ENCODE results near the gene DLGAP4.
A peak's percentile ranks its signal among the peaks of the same experiment; 100 is the strongest.

The DLGAP4 gene

GRCh38 chr20:36333841-36334240 lies 27.7 kb downstream of the DLGAP4 start:
- DNase-seq (ENCODE audit: low read depth), result no peak

DNA sequence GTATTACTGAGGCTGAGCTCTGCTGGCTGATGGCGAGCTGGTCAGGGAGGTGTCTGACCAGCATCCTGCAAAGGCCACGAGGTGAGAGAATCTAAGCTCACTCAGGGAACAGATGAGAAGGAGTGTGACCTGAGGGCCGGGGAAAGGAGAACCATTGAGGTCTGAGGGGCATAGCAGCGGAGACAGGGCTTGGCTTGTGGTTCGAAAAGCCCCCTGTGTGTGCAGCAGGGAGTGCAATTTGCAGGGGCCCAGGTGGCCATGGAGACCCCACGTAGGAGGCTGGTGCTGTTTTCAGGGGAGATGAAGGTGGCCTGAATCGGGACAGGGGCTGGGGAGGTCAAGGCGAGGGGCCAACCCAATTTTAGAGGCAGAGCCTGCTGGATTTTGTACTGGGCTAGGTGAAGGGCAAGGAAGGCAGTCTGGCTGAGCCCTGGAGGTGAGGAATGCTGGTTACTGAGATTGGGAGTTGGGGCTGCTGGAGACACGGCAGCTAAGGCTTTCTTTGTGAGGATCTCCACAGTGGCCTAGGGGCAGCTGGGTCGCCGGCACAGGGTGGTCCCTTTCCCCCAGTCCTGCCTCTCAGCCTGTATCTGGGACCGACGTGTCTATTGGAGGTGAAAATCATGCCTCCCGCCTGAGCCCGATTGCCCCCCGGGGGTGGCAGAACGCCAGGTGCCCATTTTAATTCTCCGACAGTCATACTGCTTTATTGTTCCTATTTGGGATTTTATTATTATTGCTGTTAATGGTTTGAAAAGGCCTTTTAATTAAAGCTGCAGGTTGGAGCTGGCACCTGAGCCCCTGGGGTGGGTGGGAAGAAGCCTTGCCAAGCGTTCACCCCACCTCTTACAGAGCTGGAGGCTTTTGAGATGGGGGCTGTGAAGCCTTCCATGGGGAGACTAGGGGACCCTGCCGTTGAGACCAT lies 28.4 kb downstream of the DLGAP4 start:
- DNase-seq (ENCODE audit: low read depth), result no peak

- no peak for DNase-seq (ENCODE audit: low read depth)
Observed at GRCh38 chr20:36335206-36335870, 29.2 kb downstream of the DLGAP4 start.

DNA sequence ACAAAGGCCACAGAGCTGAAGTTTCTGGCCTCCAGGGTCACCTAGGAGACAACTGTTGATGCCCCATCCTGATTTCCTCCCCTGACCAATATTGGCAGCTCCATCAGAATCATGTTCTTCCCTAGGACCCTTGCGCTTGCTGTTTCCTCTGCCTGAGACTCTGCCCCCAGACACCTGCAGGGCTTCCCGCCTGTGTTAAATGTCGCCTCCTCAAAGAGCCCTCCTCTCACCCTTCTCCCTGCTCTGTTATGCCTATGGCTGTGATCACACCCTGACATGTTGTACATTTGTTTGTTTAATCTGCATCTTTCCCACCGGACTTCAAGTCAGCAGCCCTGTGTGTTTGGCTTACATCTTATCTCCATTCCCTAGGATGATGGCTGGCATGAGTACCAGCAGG lies 30.1 kb downstream of the DLGAP4 start:
- no peak for DNase-seq (ENCODE audit: low read depth)

GRCh38 chr20:36336954-36337704 lies 31.0 kb downstream of the DLGAP4 start:
- no peak for DNase-seq (ENCODE audit: low read depth)

- no peak for DNase-seq (ENCODE audit: low read depth)
Observed at GRCh38 chr20:36337886-36338285, 31.7 kb downstream of the DLGAP4 start.

DNA sequence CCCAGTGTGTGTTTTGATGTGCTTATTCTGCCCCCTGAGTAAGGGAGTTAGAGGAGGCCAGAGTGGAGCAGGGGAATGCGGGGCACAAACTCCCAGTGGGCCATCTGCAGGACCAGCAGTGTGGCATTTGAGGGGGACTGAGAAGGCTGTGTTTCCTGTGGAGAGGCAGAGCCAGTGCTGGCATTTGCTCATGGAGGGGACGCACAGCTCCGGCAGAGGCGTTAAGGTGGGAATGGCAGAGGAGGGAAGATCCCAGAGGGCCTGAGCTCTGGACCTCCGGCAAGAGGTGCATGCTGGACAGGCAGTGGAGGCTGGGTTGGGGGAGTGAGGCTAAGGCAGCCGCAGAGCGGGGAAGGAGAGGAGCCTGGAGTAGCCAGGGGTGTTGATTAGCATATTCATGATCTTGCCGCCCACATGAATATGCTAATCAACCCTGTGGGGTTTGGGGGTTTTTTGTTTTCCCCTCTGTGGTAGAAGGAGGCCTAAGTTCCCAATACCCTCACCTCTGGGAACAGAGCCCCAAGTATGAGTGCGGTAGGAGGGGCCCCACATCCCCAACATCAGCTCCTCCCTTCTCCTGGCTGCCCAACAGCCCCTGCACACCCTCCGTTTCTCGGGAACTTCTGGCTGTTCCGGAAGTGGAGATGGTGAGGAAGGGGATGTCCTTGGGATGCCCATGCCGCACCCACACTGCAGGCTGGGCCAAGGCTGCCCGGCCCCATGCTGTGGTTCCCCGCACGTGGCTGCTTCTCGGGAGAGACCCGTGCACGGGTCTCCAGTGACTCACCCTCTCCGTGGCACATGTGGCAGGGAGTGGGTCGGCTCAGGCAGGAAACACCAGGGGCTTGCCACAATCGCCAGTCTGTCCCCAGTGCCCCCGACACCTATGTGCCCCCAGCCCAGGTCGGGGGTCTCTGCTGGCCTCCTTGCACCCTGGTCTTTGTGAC lies 33.8 kb downstream of the DLGAP4 start:
- DNase-seq (ENCODE audit: low read depth), result no peak

GRCh38 chr20:36340593-36340990 lies 34.5 kb downstream of the DLGAP4 start:
- no peak for DNase-seq (ENCODE audit: low read depth)

DNA sequence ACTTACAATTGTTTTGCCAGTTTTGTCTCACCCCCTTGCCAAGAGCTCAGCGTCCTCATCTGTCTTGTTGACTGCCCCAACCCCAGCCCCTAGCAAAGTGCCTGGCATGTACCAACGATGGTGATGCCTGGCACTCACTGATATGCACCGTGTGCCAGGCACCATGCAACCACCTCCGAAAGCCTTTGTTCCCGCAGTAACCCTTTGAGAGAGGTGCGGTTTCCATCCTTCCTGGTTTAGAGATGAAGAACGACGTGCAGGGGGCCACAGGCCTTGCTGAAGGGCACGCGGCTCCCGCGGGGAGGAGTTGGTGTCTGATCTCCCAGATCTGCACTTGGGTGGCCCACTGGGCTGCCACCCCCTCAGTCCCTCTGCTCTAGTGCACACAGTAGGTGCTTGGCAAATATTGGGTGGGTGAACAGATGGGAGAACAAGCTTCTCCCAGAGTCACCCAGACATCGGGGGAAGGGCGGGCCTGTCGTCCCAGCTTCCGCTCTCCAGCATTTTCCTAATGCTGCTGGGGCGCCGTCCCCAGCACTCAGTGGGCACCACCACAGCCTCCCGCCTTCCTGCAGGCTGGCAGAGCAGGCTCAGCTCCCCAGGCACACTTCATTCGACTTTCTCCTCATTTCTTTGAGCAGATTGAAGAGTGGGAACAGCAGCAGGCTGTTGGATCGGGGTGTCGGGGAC lies 35.3 kb downstream of the DLGAP4 start:
- no peak for DNase-seq (ENCODE audit: low read depth)

DNA sequence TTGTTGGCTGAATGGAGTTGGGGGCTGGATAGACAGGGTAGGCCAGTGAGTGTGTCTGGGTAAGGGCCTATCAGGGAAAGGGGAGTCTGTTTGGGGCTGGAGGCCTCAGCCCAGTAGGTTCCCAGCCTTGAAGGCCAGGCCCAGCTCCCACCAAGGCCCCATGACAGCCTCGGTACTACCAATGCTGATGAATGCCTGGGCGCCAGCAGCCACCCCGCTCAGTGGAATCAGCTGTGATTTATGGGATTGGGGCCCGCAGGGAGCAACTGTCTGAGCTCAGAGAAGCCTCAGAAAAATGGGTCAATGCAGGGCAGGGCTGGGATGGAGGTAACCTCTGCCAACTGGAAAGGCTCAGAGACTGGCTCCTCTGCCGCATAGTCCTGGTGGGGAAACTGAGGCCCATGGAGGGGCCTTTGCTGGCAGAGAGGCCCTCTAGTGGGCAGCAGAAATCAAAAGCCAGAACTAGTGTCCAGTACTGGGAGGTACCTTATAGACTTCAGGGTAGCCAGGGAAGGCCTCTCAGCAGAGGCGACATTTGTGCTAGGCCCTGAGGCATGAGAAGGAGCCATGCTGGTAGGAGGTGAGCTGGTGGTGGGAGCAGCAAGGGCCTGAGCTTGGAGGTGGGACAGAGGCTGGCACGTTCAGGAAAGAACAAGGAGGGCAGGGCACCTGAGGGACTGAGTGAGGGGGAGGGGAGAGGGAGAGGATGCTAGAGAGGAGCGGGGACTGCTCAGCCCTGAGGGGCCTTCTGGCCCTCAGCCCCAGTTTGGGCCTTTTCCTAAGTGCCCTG lies 36.4 kb downstream of the DLGAP4 start:
- DNase-seq (ENCODE audit: low read depth), result no peak

- no peak for DNase-seq (ENCODE audit: low read depth)
Observed at GRCh38 chr20:36343641-36344040, 37.5 kb downstream of the DLGAP4 start.

- peak; percentile 36 for DNase-seq (ENCODE audit: low read depth)
Observed at GRCh38 chr20:36344517-36345132, 38.5 kb downstream of the DLGAP4 start.

- DNase-seq (ENCODE audit: low read depth), result no peak
Observed at GRCh38 chr20:36346256-36346655, 40.1 kb downstream of the DLGAP4 start.

DNA sequence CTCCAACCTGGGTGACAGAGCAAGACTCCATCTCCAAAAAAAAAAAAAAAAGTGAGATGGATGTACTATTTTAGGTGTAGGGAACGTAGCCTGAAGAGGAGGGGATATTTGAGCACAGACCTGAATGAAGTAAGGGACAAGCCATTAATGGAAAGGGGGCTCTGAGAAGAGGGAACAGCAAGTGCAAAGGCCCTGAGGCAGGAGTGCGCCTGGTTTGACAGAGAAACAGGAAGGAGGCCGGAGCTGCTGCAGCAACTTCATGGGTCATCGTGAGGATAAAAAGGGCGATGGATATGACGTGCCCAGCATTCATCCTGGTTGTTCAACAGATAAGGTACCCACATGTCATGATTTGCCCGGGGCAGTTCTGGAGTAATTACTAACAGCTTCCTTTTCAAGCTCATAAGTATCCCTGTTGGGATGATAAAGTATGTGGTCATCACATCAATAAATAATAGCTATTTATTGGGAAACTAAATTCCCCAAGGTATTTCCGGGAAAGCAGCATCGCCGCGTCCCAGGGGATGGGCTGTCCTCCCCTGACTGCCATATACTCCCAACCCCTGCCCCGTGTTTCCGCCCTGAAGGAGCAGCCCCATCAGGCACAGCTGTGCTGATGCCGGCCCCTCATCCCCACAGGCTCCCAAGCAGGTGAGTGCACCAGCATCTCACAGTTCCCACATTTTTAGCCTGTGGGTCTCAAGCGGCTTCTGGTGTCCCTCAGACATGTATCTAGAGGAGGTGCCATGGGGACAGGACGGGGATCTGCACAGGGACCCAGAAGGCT lies 43.4 kb downstream of the DLGAP4 start:
- DNase-seq (ENCODE audit: low read depth), result no peak

DNA sequence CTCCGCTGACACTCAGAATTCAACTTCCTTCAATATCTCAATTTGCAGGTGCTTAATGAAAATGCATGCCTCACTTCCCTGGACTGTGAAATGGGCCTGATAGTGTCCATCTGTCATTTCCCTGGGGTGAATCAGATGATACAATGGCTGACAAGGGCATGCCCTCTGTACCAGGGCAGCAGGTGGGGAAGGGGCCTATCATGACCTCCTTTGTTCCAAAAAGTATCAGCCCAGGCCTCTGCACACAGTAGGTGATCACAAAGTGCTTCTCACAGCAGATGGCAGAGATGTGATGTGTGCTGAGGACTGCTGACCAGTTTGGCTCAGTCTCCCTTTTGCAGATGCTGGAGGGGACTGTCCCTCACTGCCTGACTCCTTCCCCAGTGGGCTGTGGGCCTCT lies 44.3 kb downstream of the DLGAP4 start:
- no peak for DNase-seq (ENCODE audit: low read depth)

GRCh38 chr20:36351937-36352336 lies 45.8 kb downstream of the DLGAP4 start:
- DNase-seq (ENCODE audit: low read depth), result no peak

DNA sequence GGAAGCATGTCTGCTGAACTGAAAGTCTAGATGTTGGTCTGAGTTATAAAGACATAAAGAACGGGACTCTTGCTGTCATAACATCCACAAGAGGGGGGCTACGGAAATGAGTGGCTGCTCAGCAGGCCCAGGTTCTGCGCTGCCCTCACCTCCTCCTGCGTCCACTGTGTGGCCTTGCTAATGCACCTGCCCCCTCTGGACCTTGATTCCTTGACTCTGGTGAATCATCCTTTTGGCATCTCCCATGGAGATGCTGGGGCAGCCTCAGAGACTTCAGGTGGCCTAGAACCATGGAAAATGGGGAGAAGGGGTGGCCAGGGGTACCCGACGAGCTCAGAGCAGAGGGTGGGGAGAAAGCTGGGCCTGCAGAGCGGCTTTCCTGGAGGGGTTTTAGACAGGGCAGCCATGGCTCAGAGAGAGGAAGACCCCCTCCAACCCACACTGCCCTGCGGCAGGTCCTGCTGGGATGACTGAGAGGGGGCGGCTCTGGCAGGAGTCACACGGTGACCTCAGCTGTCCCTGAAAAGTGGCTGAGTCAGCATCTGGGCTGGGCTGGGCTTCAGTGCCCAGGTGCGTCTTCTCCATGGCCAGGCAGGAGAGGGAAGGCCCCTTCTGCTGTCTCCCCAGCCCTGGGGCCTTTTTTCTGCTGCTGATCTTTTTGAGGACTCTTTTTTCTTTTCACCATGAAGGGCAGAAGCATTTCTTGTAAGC lies 46.9 kb downstream of the DLGAP4 start:
- no peak for DNase-seq (ENCODE audit: low read depth)

GRCh38 chr20:36353740-36354139 lies 47.6 kb downstream of the DLGAP4 start:
- no peak for DNase-seq (ENCODE audit: low read depth)

All from iris pigment epithelial cell (primary cell).